Measurements from ENCODE around the gene MCOLN1. TPM values are rescaled to one million over a fixed set of nuclear protein-coding genes. Genes with fewer than 3 reads are reported as not detected.

MCOLN1 gene
- total and polyA plus RNA-seq, 2 of the 8 experiments (the other 6 are each of a cell fraction or from before 2014, with no cell fraction given), result 19.1 to 40.0 TPM

DNA sequence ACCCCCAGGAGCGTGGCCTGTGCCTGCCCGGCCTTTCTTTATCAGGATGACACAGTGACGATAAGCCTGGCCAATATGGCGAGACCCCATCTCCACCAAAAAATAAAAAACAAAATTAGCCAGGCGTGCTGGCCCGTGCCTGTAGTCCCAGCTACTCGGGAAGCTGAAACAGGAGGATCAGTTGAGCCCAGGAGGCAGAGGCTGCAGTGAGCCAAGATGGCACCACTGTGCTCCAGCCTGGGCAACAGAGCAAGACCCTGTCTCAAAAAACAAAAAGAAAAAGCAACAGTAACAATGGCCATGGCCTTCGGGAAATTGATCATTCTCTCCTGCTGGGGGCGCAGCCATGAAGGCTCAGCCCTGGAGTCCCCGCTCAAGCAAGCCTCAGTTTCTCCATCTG, 44.7 kb upstream of the MCOLN1 start (continued):
- TF ChIP-seq, protein P1, sequence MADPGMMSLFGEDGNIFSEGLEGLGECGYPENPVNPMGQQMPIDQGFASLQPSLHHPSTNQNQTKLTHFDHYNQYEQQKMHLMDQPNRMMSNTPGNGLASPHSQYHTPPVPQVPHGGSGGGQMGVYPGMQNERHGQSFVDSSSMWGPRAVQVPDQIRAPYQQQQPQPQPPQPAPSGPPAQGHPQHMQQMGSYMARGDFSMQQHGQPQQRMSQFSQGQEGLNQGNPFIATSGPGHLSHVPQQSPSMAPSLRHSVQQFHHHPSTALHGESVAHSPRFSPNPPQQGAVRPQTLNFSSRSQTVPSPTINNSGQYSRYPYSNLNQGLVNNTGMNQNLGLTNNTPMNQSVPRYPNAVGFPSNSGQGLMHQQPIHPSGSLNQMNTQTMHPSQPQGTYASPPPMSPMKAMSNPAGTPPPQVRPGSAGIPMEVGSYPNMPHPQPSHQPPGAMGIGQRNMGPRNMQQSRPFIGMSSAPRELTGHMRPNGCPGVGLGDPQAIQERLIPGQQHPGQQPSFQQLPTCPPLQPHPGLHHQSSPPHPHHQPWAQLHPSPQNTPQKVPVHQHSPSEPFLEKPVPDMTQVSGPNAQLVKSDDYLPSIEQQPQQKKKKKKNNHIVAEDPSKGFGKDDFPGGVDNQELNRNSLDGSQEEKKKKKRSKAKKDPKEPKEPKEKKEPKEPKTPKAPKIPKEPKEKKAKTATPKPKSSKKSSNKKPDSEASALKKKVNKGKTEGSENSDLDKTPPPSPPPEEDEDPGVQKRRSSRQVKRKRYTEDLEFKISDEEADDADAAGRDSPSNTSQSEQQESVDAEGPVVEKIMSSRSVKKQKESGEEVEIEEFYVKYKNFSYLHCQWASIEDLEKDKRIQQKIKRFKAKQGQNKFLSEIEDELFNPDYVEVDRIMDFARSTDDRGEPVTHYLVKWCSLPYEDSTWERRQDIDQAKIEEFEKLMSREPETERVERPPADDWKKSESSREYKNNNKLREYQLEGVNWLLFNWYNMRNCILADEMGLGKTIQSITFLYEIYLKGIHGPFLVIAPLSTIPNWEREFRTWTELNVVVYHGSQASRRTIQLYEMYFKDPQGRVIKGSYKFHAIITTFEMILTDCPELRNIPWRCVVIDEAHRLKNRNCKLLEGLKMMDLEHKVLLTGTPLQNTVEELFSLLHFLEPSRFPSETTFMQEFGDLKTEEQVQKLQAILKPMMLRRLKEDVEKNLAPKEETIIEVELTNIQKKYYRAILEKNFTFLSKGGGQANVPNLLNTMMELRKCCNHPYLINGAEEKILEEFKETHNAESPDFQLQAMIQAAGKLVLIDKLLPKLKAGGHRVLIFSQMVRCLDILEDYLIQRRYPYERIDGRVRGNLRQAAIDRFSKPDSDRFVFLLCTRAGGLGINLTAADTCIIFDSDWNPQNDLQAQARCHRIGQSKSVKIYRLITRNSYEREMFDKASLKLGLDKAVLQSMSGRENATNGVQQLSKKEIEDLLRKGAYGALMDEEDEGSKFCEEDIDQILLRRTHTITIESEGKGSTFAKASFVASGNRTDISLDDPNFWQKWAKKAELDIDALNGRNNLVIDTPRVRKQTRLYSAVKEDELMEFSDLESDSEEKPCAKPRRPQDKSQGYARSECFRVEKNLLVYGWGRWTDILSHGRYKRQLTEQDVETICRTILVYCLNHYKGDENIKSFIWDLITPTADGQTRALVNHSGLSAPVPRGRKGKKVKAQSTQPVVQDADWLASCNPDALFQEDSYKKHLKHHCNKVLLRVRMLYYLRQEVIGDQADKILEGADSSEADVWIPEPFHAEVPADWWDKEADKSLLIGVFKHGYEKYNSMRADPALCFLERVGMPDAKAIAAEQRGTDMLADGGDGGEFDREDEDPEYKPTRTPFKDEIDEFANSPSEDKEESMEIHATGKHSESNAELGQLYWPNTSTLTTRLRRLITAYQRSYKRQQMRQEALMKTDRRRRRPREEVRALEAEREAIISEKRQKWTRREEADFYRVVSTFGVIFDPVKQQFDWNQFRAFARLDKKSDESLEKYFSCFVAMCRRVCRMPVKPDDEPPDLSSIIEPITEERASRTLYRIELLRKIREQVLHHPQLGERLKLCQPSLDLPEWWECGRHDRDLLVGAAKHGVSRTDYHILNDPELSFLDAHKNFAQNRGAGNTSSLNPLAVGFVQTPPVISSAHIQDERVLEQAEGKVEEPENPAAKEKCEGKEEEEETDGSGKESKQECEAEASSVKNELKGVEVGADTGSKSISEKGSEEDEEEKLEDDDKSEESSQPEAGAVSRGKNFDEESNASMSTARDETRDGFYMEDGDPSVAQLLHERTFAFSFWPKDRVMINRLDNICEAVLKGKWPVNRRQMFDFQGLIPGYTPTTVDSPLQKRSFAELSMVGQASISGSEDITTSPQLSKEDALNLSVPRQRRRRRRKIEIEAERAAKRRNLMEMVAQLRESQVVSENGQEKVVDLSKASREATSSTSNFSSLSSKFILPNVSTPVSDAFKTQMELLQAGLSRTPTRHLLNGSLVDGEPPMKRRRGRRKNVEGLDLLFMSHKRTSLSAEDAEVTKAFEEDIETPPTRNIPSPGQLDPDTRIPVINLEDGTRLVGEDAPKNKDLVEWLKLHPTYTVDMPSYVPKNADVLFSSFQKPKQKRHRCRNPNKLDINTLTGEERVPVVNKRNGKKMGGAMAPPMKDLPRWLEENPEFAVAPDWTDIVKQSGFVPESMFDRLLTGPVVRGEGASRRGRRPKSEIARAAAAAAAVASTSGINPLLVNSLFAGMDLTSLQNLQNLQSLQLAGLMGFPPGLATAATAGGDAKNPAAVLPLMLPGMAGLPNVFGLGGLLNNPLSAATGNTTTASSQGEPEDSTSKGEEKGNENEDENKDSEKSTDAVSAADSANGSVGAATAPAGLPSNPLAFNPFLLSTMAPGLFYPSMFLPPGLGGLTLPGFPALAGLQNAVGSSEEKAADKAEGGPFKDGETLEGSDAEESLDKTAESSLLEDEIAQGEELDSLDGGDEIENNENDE (IDR thresholded peaks at IDR 0.05; ENCODE audit: insufficient replicate concordance, low read length), result no peak
- no peak for TF ChIP-seq KDM4A (IDR thresholded peaks at IDR 0.05; ENCODE audit: low read depth, low read length, severe bottlenecking)
- no peak for TF ChIP-seq SIRT6 (IDR thresholded peaks at IDR 0.05; ENCODE audit: low read length)
- TF ChIP-seq TEAD4 (IDR thresholded peaks at IDR 0.05; ENCODE audit: low read depth, low read length), result no peak
- TF ChIP-seq RXRA (IDR thresholded peaks at IDR 0.05; ENCODE audit: insufficient read depth, low read depth, low read length), result no peak
